Activated CD8-positive, alpha-beta T cell treated with anti-CD3 and anti-CD28 coated beads for 36 hours (primary cell): ENCODE measurements around the gene MBTPS1. TPM values are rescaled to one million over a fixed set of nuclear protein-coding genes. Genes with fewer than 3 reads are reported as not detected.

Source experiments
- ATAC-seq: fragments of 200-7000 bp; cut with Tn5 transposase; one replicate; pipeline ENCODE4 v1.10.0; 2021; ENCODE audit warnings: mild to moderate bottlenecking, moderate library complexity
- CTCF ChIA-PET: fragments of 350-600 bp; sonication (Branson Sonifier 250); formaldehyde crosslinking; loops from one replicate; lab custom pipeline; 2021; ENCODE audit warnings: antibody characterized with exemption; lab: Charles Lee
- POLR2A ChIA-PET: fragments of 350-600 bp; sonication (Branson Sonifier 250); formaldehyde crosslinking; loops from one replicate; lab custom pipeline; 2021; ENCODE audit warnings: antibody characterized with exemption; lab: Charles Lee
- DNase-seq: peaks from one replicate; pipeline ENCODE4 v3.0.0-alpha.2; 2020
- H3K27ac Mint-ChIP-seq: one replicate; pipeline ENCODE4 v1.8.0; 2021; ENCODE audit warnings: mild to moderate bottlenecking, mixed read lengths
- H3K27me3 Mint-ChIP-seq: one replicate; pipeline ENCODE4 v1.8.0; 2021; ENCODE audit warnings: mixed read lengths
- H3K36me3 Mint-ChIP-seq: one replicate; pipeline ENCODE4 v1.8.0; 2021; ENCODE audit warnings: low read depth, mixed read lengths
- H3K4me1 Mint-ChIP-seq: one replicate; pipeline ENCODE4 v1.8.0; 2021; ENCODE audit warnings: low read depth, mixed read lengths
- H3K4me3 Mint-ChIP-seq: one replicate; pipeline ENCODE4 v1.8.0; 2021; ENCODE audit warnings: mild to moderate bottlenecking, moderate library complexity, mixed read lengths
- H3K9me3 Mint-ChIP-seq: one replicate; pipeline ENCODE4 v1.8.0; 2021; ENCODE audit warnings: mixed read lengths
- intact Hi-C: fragments of 100-400 bp; cut with micrococcal nuclease; formaldehyde crosslinking; loops from one replicate; pipeline ENCODE4 v1.10.0; 2022
- total RNA-seq, 2 experiments: library from RNA; stranded (reverse); gene quantifications; one replicate each; pipeline ENCODE4 v1.2.3, GENCODE V29; 2021
- TF ChIP-seq, protein P1 (sequence below): fragments of 200-600 bp; IDR thresholded peaks from one replicate; pipeline ENCODE4 v1.8.0; 2022; ENCODE audit warnings: antibody characterized with exemption, mild to moderate bottlenecking

The MBTPS1 gene
- total RNA-seq, 2 experiments from 2014 or later = 31.5 to 31.7 TPM

DNA sequence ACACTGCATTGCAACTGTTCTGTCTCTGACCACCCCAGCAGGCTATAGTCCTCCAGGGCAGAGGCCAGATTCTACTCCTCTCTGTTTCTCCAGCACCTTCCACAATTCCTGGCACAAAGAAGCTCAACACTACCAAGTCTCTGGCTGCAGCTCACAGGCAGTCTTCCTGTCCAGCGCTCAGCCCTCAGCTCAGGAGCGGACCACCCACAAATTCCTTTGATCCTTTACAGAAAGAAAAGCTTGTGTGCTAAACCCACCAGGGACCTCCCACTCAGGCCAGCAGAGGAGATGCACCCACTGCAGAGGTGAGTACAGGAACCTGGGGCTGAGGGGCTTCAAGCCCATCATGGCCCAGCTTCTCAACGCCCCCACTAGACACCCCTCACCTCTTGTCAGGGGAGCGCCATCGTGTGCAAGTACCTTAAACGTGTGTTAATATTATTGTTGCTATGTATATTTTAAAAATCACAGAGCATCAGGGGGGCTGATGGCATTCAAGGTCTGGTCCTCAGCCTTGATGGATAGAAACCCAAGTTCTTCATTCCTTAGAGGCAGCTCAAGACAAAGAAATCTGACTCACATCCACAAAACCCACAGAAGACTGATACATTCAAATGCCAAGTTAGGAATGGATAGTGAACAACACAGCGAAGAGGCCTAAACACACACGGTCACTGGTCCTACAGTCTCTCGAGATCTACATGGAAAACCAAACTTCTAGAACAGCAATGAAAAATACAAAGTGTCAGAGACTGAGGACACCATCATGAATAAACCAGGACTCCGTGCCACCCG lies 19.8 kb upstream of the MBTPS1 start:
- peaks cover 2% of the 10 kb centered on the region for H3K36me3 Mint-ChIP-seq
- intact Hi-C loops = no loop called here
- ChIA-PET POLR2A (interaction anchor here (2.7 kb wide), 1 partner anchor 19 kb away, joined by 21 read pairs; the partner anchor contains the start of gene MBTPS1), CTCF (interaction anchor here (1.6 to 1.7 kb wide), 2 partner anchors 51 to 52 kb away, joined by 4 to 5 read pairs; partner anchors contain the start of gene TAF1C)
- H3K27ac Mint-ChIP-seq = no peak overlapping the region
- no peak overlapping the region for H3K4me3 Mint-ChIP-seq
- peaks cover 52% of the 10 kb centered on the region for H3K4me1 Mint-ChIP-seq
- ATAC-seq = no peak
- H3K27me3 Mint-ChIP-seq = no peaks in the 10 kb centered on the region
- TF ChIP-seq, protein P1, sequence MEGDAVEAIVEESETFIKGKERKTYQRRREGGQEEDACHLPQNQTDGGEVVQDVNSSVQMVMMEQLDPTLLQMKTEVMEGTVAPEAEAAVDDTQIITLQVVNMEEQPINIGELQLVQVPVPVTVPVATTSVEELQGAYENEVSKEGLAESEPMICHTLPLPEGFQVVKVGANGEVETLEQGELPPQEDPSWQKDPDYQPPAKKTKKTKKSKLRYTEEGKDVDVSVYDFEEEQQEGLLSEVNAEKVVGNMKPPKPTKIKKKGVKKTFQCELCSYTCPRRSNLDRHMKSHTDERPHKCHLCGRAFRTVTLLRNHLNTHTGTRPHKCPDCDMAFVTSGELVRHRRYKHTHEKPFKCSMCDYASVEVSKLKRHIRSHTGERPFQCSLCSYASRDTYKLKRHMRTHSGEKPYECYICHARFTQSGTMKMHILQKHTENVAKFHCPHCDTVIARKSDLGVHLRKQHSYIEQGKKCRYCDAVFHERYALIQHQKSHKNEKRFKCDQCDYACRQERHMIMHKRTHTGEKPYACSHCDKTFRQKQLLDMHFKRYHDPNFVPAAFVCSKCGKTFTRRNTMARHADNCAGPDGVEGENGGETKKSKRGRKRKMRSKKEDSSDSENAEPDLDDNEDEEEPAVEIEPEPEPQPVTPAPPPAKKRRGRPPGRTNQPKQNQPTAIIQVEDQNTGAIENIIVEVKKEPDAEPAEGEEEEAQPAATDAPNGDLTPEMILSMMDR = no peak
- H3K9me3 Mint-ChIP-seq = no peaks in the 10 kb centered on the region
- DNase-seq = no peak

- H3K27me3 Mint-ChIP-seq = no peaks in the 10 kb centered on the region
- H3K4me1 Mint-ChIP-seq = peaks cover 24% of the 10 kb centered on the region
- H3K9me3 Mint-ChIP-seq = no peaks in the 10 kb centered on the region
- peaks cover 12% of the 10 kb centered on the region for H3K36me3 Mint-ChIP-seq
- no peak for ATAC-seq
- no peak overlapping the region for H3K27ac Mint-ChIP-seq
- ChIA-PET CTCF (interaction anchor here (1.3 kb wide), 2 partner anchors 12 to 176 kb away, joined by 3 to 5 read pairs; partner anchors contain the start of genes DNAAF1 and HSDL1), POLR2A (interaction anchor here (1.0 kb wide), 1 partner anchor 125 kb away, joined by 3 read pairs; no protein-coding TSS in a partner anchor)
- no peak for DNase-seq
- no peak overlapping the region for H3K4me3 Mint-ChIP-seq
- intact Hi-C loops = no loop called here
- TF ChIP-seq, protein P1 = no peak
Measured at GRCh38 chr16:84132527-84133285, 16.0 kb upstream of the MBTPS1 start.

GRCh38 chr16:84131117-84131516 lies 14.4 kb upstream of the MBTPS1 start:
- intact Hi-C loops = no loop called here
- DNase-seq (no peak), ATAC-seq (no peak)
- Mint-ChIP-seq H3K36me3 (peaks cover 17% of the 10 kb centered on the region), H3K4me3 (no peak overlapping the region), H3K4me1 (peaks cover 10% of the 10 kb centered on the region), H3K9me3 (no peaks in the 10 kb centered on the region), H3K27ac (no peak overlapping the region), H3K27me3 (no peaks in the 10 kb centered on the region)
- TF ChIP-seq, protein P1 = no peak
- CTCF ChIA-PET = no interaction called here
- POLR2A ChIA-PET = interaction anchor here (1.4 kb wide), 1 partner anchor 14 kb away, joined by 3 read pairs; the partner anchor contains the start of gene MBTPS1

DNA sequence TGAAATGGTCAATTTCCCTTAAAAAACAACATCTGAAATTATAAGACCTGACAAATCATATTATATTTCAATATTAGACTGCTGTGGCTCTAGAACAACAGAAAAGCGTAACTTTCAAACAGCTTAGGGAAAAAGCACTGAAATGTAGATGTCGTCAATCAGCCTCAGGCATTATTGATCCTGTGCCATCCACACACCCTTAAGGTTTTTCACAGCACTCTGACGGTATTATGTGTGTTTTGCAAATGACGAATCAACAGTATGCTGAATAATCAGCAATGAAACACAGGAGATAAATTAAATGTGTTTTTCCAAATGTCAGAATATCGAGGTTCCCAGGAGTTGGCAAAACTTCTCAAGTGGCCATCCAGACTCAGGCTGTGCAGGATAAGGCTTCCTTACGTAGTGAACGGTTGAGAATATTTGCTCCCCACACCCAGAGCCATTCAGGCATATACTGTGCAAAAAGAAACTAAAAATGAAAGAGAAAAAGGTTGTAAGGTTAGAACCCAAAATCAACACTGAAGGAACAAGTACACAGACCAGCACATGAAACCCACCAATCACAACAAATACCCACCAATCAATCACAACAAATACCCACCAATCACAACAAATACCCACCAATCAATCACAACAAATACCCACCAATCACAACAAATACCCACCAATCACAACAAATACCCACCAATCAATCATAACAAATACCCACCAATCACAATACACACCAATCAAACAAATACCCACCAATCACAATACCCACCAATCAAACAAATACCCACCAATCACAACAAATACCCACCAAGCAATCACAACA lies 7.7 kb upstream of the MBTPS1 start:
- ATAC-seq = no peak
- Mint-ChIP-seq H3K9me3 (no peaks in the 10 kb centered on the region), H3K36me3 (peaks cover 16% of the 10 kb centered on the region), H3K27ac (no peak overlapping the region), H3K4me1 (no peaks in the 10 kb centered on the region), H3K4me3 (no peak overlapping the region), H3K27me3 (no peaks in the 10 kb centered on the region)
- TF ChIP-seq, protein P1 = no peak
- no peak for DNase-seq
- CTCF ChIA-PET = no interaction called here
- POLR2A ChIA-PET = interaction anchor here (1.1 kb wide), 1 partner anchor 14 kb away, joined by 3 read pairs; no protein-coding TSS in a partner anchor
- intact Hi-C loops = no loop called here
